Thyroid gland (tissue), 4 donors: ENCODE measurements around the gene ARMC9. TPM values are rescaled to one million over a fixed set of nuclear protein-coding genes. Genes with fewer than 3 reads are reported as not detected.

ENCODE experiments used
- DNase-seq, 2 donors: peaks; one replicate each; pipeline ENCODE4 v3.0.0-alpha.2; 2019
- H3K27ac ChIP-seq, 3 donors: fragments of 200-600 bp; sonication (generic); 1 replicate in 2 of 3; 2 replicates in 1 of 3; pipeline ENCODE4 v1.5.1; 2016 to 2019; ENCODE audit warnings: mild to moderate bottlenecking in 1 of 3, moderate library complexity in 1 of 3
- H3K27me3 ChIP-seq: fragments of 200-600 bp; sonication (generic); one replicate; pipeline ENCODE4 v1.5.1; 2019
- H3K36me3 ChIP-seq, 2 donors: fragments of 200-600 bp; sonication (generic); one replicate each; pipeline ENCODE4 v1.5.1; 2016 to 2019
- H3K4me1 ChIP-seq, 2 donors: fragments of 200-600 bp; sonication (generic); one replicate each; pipeline ENCODE4 v1.5.1; 2017 to 2019
- H3K4me3 ChIP-seq, 3 donors: fragments of 200-600 bp; sonication (generic); replicated peaks in 1 of 3; 1 replicate in 2 of 3; 2 replicates in 1 of 3; pipeline ENCODE4 v1.5.1; 2016; ENCODE audit warnings: mild to moderate bottlenecking in 1 of 3
- H3K9me3 ChIP-seq: fragments of 200-600 bp; sonication (generic); one replicate; pipeline ENCODE4 v1.5.1; 2017
- POLR2A ChIP-seq, 2 donors: fragments of 450-650 bp; IDR thresholded peaks; one replicate each; pipeline ENCODE4 v1.6.1; 2017; ENCODE audit warnings: antibody characterized with exemption in 2 of 2, mild to moderate bottlenecking in 2 of 2, moderate library complexity in 1 of 2
- WGBS, 2 donors: methylation state at CpG; one replicate each; pipeline ENCODE4 v1.1.5; 2017; 5-methylcytosine and 5-hydroxymethylcytosine counted together
- intact Hi-C: fragments of 100-400 bp; cut with DNase I; formaldehyde crosslinking; loops from one replicate; pipeline ENCODE4 v1.15.1; 2023
- total RNA-seq, 4 donors: library from RNA; depleted of rRNA; stranded (reverse); fragments of >200 nt; gene quantifications; one replicate each; pipeline ENCODE4 v1.2.3, GENCODE V29; 2016
- TF ChIP-seq, protein P1 (sequence below), 6 experiments: fragments of 200-600 bp in 3 of 6; fragments of 450-650 bp in 3 of 6; sonication (generic) in 3 of 6; IDR thresholded peaks; one replicate each; pipeline ENCODE4 v1.5.1; 2016 to 2019; ENCODE audit warnings: antibody characterized with exemption in 6 of 6, mild to moderate bottlenecking in 2 of 6, inconsistent platforms in 1 of 6, moderate library complexity in 1 of 6

Gene ARMC9
- total RNA-seq, 4 donors from 2014 or later: 20.3 to 30.7 (median 28.0) TPM

DNA sequence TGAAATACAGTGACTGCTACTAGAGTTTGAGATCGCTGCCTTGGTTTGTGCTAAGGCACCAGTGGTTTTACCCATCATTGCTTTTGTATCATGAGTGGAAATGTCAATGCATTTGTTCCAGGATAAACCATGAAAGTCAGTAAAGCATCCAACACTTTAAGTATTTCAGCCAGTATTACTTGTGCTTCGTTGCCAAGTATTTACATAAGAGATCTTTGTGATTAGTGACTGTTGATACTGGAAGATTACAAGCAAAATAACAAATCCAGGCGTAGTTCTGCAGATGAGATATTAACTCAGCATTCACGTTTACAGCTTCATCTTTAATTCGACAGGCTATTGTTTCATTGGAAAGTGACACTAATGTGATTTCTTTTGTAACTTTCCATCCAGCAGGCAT lies 106.8 kb downstream of the ARMC9 start:
- WGBS, 2 donors: 46 to 52% methylated on average over 5 of the region's 5 CpGs
- intact Hi-C loops: no loop called here
- no peaks in the 10 kb centered on the region for H3K9me3 ChIP-seq
- H3K27me3 ChIP-seq: no peaks in the 10 kb centered on the region
- TF ChIP-seq POLR2A (IDR thresholded peaks at IDR 0.05): no peak
- TF ChIP-seq, protein P1, sequence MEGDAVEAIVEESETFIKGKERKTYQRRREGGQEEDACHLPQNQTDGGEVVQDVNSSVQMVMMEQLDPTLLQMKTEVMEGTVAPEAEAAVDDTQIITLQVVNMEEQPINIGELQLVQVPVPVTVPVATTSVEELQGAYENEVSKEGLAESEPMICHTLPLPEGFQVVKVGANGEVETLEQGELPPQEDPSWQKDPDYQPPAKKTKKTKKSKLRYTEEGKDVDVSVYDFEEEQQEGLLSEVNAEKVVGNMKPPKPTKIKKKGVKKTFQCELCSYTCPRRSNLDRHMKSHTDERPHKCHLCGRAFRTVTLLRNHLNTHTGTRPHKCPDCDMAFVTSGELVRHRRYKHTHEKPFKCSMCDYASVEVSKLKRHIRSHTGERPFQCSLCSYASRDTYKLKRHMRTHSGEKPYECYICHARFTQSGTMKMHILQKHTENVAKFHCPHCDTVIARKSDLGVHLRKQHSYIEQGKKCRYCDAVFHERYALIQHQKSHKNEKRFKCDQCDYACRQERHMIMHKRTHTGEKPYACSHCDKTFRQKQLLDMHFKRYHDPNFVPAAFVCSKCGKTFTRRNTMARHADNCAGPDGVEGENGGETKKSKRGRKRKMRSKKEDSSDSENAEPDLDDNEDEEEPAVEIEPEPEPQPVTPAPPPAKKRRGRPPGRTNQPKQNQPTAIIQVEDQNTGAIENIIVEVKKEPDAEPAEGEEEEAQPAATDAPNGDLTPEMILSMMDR (IDR thresholded peaks at IDR 0.05): no peak
- no peak overlapping the region for H3K4me3 ChIP-seq
- no peak for DNase-seq
- H3K36me3 ChIP-seq: no peaks in the 10 kb centered on the region
- no peak overlapping the region for H3K27ac ChIP-seq
- peaks cover 0 to 5% of the 10 kb centered on the region in 2 donors for H3K4me1 ChIP-seq

DNA sequence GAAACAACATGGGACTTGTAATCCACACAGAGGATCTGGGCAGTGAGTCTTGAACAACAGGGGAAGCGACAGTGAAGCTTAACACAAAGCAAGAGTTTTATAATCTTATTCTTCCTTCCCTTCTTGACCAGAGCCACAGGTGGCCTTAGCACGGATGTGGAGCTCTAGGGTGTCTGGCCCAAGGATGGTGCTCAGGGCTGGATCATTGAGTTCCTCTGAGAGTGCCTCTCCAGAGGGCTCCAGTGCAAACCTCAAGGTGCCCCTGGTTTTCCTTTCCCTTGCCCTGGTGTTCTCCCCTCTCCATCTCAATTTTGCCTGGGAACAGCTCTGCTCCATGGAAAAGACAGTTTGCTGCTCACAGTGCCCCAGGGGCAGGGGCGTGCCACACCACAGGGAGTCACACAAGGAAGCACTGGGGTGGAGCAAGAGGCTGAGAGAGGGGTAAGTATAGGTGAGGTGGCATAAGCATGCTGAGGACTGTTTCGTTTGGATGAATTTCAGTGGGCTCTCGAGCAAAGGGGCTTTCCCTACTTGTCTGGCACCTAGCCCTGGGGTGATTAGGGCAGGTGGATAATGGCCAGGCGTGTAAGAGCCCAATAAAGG lies 108.5 kb downstream of the ARMC9 start:
- 40 to 44% methylated on average over 6 of the region's 6 CpGs for WGBS, 2 donors
- intact Hi-C loops: no loop called here
- H3K9me3 ChIP-seq: no peaks in the 10 kb centered on the region
- H3K36me3 ChIP-seq: no peaks in the 10 kb centered on the region
- peaks cover 0 to 5% of the 10 kb centered on the region in 2 donors for H3K4me1 ChIP-seq
- no peak for TF ChIP-seq POLR2A (IDR thresholded peaks at IDR 0.05)
- no peak overlapping the region for H3K4me3 ChIP-seq
- H3K27me3 ChIP-seq: no peaks in the 10 kb centered on the region
- peak; percentile 40 to 56 for DNase-seq
- H3K27ac ChIP-seq: no peak overlapping the region

DNA sequence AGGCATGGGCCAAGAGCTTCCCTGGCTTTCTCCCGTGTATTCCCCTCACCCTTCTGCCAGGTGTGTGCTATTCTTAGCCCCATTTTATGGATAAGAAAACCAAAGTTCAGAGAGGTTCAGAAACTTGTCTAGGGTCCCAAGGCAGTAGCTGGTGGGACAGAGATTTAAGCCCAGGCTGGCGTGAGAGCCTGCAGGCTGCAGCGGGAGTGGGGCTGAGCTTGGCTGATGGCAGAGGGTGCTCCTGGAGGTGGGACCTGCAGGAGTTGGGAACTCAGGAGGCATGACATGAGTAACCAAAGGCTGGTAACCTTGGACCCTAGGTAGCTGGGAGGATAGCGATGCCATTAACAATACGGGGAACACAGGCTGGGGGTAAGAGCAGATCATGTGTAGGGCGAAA lies 109.8 kb downstream of the ARMC9 start:
- H3K4me3 ChIP-seq: no peak overlapping the region
- intact Hi-C loops: no loop called here
- H3K4me1 ChIP-seq: peaks cover 0 to 5% of the 10 kb centered on the region in 2 donors
- H3K9me3 ChIP-seq: no peaks in the 10 kb centered on the region
- H3K36me3 ChIP-seq: no peaks in the 10 kb centered on the region
- H3K27ac ChIP-seq: no peak overlapping the region
- TF ChIP-seq, protein P1 (IDR thresholded peaks at IDR 0.05): no peak
- TF ChIP-seq POLR2A (IDR thresholded peaks at IDR 0.05): no peak
- 93 to 98% methylated on average over 6 of the region's 6 CpGs for WGBS, 2 donors
- no peak for DNase-seq
- H3K27me3 ChIP-seq: no peaks in the 10 kb centered on the region

DNA sequence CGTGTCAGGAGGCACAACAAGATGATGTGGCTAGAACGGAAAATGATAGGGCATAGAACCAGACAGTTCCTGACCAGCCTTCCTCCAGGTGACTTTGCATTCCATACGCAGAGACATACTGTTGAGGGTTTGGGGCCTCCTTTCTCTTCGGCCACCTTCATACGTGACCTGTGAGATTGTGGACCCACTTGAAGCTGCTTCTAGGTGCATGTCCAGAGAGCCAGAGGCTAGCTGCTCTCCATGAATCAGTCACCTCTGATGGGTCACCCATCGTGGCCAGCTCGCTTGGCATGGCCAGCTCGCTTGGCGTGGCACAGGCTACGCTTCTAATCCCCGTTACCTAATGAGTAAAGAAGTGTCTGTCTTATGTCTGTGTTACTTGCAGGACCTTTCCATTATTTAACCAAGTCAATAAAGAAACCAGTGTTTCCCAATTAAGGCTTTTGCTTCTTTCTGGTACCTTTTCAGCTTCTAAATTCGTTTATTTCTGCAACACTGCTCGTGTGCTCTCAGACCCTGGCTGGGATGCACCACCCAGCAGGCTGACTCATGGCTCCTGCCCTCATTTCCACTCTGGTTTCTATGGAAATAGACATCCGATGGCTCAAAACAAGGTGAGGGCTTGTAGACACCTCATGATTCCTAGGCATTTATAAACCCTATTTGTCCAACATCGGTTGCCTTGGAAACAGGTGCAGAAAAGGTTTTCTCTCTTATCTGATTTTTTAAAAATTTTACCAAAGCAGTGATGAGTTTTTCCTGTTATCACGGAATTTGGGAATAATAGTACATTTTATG lies 110.4 kb downstream of the ARMC9 start:
- H3K36me3 ChIP-seq: no peaks in the 10 kb centered on the region
- no peaks in the 10 kb centered on the region for H3K27me3 ChIP-seq
- WGBS, 2 donors: 83 to 88% methylated on average over 16 of the region's 16 CpGs
- H3K27ac ChIP-seq: no peak overlapping the region
- TF ChIP-seq, protein P1 (IDR thresholded peaks at IDR 0.05): no peak
- intact Hi-C loops: no loop called here
- no peaks in the 10 kb centered on the region for H3K9me3 ChIP-seq
- no peak overlapping the region for H3K4me3 ChIP-seq
- peaks cover 0 to 5% of the 10 kb centered on the region in 2 donors for H3K4me1 ChIP-seq
- DNase-seq: no peak

DNA sequence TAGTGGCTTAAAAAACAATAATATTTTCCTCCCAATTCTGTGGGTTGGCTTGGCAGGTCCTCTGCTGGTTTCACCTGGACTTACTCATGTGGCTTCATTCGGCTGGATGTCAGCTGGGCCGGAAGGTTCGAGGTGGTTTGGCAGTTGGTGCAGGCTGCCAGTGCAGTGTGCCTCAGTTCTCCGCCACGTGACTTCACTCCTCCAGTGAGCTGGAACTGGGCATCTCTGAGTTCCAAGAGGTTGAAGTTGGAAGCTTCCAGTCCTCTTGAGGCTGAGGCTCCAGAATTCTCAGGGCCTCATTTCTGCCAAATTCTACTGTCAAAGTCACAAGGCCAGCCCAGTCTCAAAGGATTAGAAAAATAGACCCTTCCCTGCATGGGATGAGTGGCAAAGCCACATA lies 113.6 kb downstream of the ARMC9 start:
- H3K27ac ChIP-seq: no peak overlapping the region
- no peaks in the 10 kb centered on the region for H3K27me3 ChIP-seq
- 43 to 61% methylated on average over 5 of the region's 5 CpGs for WGBS, 2 donors
- H3K9me3 ChIP-seq: no peaks in the 10 kb centered on the region
- H3K36me3 ChIP-seq: no peaks in the 10 kb centered on the region
- H3K4me3 ChIP-seq: no peak overlapping the region
- peaks cover 0 to under 1% of the 10 kb centered on the region in 2 donors for H3K4me1 ChIP-seq
- DNase-seq: peak; percentile 65 to 85
- intact Hi-C loops: no loop called here
- TF ChIP-seq POLR2A (IDR thresholded peaks at IDR 0.05): no peak
- TF ChIP-seq, protein P1 (IDR thresholded peaks at IDR 0.05): peak in 2 of 6 experiments; percentile 12 to 14
